Astrocyte (in vitro differentiated cells and primary cell): Measurements from ENCODE around the gene TRAPPC3L. TPM values are rescaled to one million over a fixed set of nuclear protein-coding genes. Genes with fewer than 3 reads are reported as not detected.

Experiments
- DNase-seq: peaks from one replicate; pipeline ENCODE4 v3.0.0-alpha.2; 2010; ENCODE audit warnings: low read depth
- FAIRE-seq: peaks from 2 replicates; lab custom pipeline; 2011; peaks lifted over from hg19 to GRCh38; lab: Jason Lieb, UNC
- H2AFZ ChIP-seq: 2 replicates; pipeline ENCODE4 v1.6.0; 2012; ENCODE audit warnings: low read depth, low read length, inconsistent platforms
- H3K27ac ChIP-seq: 2 replicates; pipeline ENCODE4 v1.5.1; 2011; ENCODE audit warnings: low read depth, low read length, inconsistent platforms
- H3K27me3 ChIP-seq: 2 replicates; pipeline ENCODE4 v1.6.0; 2011; ENCODE audit warnings: low read length, inconsistent platforms; ENCODE audit not compliant: insufficient read depth
- H3K36me3 ChIP-seq: 2 replicates; pipeline ENCODE4 v1.5.1; 2011; ENCODE audit warnings: low read length, inconsistent platforms; ENCODE audit not compliant: insufficient read depth
- H3K4me1 ChIP-seq: 2 replicates; pipeline ENCODE4 v1.5.1; 2011; ENCODE audit warnings: low read length, inconsistent platforms; ENCODE audit not compliant: insufficient read depth
- H3K4me2 ChIP-seq: 2 replicates; pipeline ENCODE4 v1.6.0; 2012; ENCODE audit warnings: low read length, inconsistent platforms
- H3K4me3 ChIP-seq: 2 replicates; pipeline ENCODE4 v1.5.1; 2011; ENCODE audit warnings: low read depth, mild to moderate bottlenecking, low read length, inconsistent platforms; ENCODE audit not compliant: insufficient read depth
- H3K79me2 ChIP-seq: 2 replicates; pipeline ENCODE4 v1.6.0; 2012; ENCODE audit warnings: mild to moderate bottlenecking, low read length, inconsistent platforms; ENCODE audit not compliant: insufficient read depth
- H3K9ac ChIP-seq: 2 replicates; pipeline ENCODE4 v1.6.0; 2012; ENCODE audit warnings: mild to moderate bottlenecking, low read length, inconsistent platforms
- H3K9me3 ChIP-seq: 2 replicates; pipeline ENCODE4 v1.5.1; 2012; ENCODE audit warnings: low read depth, mild to moderate bottlenecking, low read length, inconsistent platforms; ENCODE audit not compliant: insufficient read depth
- H4K20me1 ChIP-seq: 2 replicates; pipeline ENCODE4 v1.6.0; 2012; ENCODE audit warnings: low read length, inconsistent platforms; ENCODE audit not compliant: insufficient read depth
- H3K27ac Mint-ChIP-seq: one replicate; pipeline ENCODE4 v1.8.0; 2021; ENCODE audit warnings: mild to moderate bottlenecking, mixed read lengths; ENCODE audit not compliant: unreplicated experiment
- H3K27me3 Mint-ChIP-seq: one replicate; pipeline ENCODE4 v1.8.0; 2021; ENCODE audit warnings: low read depth, mixed read lengths; ENCODE audit not compliant: unreplicated experiment
- H3K36me3 Mint-ChIP-seq: one replicate; pipeline ENCODE4 v1.8.0; 2021; ENCODE audit warnings: low read depth, mixed read lengths; ENCODE audit not compliant: unreplicated experiment
- H3K4me1 Mint-ChIP-seq: one replicate; pipeline ENCODE4 v1.8.0; 2021; ENCODE audit warnings: low read depth, mixed read lengths; ENCODE audit not compliant: unreplicated experiment
- H3K4me3 Mint-ChIP-seq: one replicate; pipeline ENCODE4 v1.8.0; 2021; ENCODE audit warnings: mild to moderate bottlenecking, moderate library complexity, mixed read lengths; ENCODE audit not compliant: unreplicated experiment
- H3K9me3 Mint-ChIP-seq: one replicate; pipeline ENCODE4 v1.8.0; 2021; ENCODE audit warnings: mild to moderate bottlenecking, mixed read lengths; ENCODE audit not compliant: unreplicated experiment
- EZH2 ChIP-seq: IDR thresholded peaks from 2 replicates; pipeline ENCODE4 v1.6.1; 2012; ENCODE audit warnings: mild to moderate bottlenecking, low read length, inconsistent platforms; ENCODE audit not compliant: insufficient read depth
- total RNA-seq: library from RNA; stranded (reverse); gene quantifications from 2 replicates; pipeline ENCODE4 v1.2.1, GENCODE V29; 2021
- TF ChIP-seq, protein P1 (sequence below): IDR thresholded peaks from 2 replicates; pipeline ENCODE4 v1.5.1; 2011; ENCODE audit warnings: low read depth, mild to moderate bottlenecking, inconsistent platforms, low read length, moderate library complexity; ENCODE audit not compliant: insufficient read depth

The TRAPPC3L gene
- total RNA-seq, 1 donor from 2014 or later, result not detected

DNA sequence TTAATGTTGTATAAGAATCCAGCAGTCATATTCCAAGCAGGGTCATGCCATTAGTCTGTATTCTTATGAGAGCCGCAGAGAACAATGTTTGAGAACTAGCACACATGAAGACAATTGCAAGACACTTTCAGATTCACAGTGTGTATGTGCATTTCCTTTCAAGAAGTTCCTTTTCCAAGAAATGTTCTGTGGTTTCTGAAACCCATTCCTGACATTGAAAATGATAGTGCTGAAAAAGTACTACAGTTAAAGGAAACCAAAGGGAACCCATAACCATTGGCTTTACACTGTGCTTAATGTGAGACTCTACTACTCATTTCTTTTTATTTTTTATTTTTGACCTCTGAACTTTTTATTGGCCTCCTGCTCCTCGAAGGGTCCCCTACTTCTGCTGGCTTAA, 88.6 kb downstream of the TRAPPC3L start:
- Histone ChIP-seq H3K4me3 (no peak overlapping the region), H3K9ac (no peak overlapping the region), H3K27ac (no peak overlapping the region), H3K4me2 (no peak overlapping the region), H3K27me3 (peaks cover 3% of the 10 kb centered on the region), H3K36me3 (no peaks in the 10 kb centered on the region), H3K9me3 (no peaks in the 10 kb centered on the region), H3K79me2 (no peaks in the 10 kb centered on the region), H2AFZ (no peak overlapping the region), H3K4me1 (no peaks in the 10 kb centered on the region), H4K20me1 (no peaks in the 10 kb centered on the region)
- Mint-ChIP-seq H3K36me3 (no peaks in the 10 kb centered on the region), H3K4me1 (peaks cover 2% of the 10 kb centered on the region), H3K27ac (no peak overlapping the region), H3K9me3 (peaks cover 2% of the 10 kb centered on the region), H3K27me3 (peaks cover 31% of the 10 kb centered on the region), H3K4me3 (no peak overlapping the region)
- no peak for DNase-seq
- TF ChIP-seq EZH2, result no peak
- TF ChIP-seq, protein P1, sequence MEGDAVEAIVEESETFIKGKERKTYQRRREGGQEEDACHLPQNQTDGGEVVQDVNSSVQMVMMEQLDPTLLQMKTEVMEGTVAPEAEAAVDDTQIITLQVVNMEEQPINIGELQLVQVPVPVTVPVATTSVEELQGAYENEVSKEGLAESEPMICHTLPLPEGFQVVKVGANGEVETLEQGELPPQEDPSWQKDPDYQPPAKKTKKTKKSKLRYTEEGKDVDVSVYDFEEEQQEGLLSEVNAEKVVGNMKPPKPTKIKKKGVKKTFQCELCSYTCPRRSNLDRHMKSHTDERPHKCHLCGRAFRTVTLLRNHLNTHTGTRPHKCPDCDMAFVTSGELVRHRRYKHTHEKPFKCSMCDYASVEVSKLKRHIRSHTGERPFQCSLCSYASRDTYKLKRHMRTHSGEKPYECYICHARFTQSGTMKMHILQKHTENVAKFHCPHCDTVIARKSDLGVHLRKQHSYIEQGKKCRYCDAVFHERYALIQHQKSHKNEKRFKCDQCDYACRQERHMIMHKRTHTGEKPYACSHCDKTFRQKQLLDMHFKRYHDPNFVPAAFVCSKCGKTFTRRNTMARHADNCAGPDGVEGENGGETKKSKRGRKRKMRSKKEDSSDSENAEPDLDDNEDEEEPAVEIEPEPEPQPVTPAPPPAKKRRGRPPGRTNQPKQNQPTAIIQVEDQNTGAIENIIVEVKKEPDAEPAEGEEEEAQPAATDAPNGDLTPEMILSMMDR, result no peak
- FAIRE-seq, result no peak

DNA sequence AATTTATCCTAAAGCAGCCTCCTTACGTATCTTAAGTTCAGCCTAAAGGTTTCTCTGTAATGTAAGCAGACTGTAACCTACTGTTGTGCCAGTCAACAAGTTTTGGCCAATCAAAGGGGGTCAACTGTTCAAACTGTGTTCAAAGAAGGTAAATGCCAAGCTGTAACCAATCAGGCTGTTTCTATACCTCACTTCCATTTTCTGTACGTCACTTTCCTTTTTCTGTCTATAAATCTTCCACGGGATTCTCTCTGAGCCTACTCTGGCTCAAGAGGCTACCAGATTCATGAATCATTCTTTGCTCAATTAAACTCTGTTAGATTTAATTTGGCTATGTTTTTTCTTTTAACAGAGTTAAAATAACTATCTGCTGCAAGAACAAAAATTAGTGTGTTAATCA, 89.4 kb downstream of the TRAPPC3L start:
- H3K4me3 ChIP-seq, result no peak overlapping the region
- Mint-ChIP-seq H3K36me3 (no peaks in the 10 kb centered on the region), H3K27me3 (peaks cover 23% of the 10 kb centered on the region), H3K4me1 (peaks cover 6% of the 10 kb centered on the region), H3K4me3 (no peak overlapping the region), H3K9me3 (peaks cover 2% of the 10 kb centered on the region), H3K27ac (no peak overlapping the region)
- no peaks in the 10 kb centered on the region for H3K79me2 ChIP-seq
- no peak overlapping the region for H3K27ac ChIP-seq
- H3K27me3 ChIP-seq, result no peaks in the 10 kb centered on the region
- FAIRE-seq (no peak), DNase-seq (no peak)
- H3K9me3 ChIP-seq, result no peaks in the 10 kb centered on the region
- TF ChIP-seq, protein P1, result no peak
- TF ChIP-seq EZH2, result no peak
- H3K36me3 ChIP-seq, result no peaks in the 10 kb centered on the region
- no peak overlapping the region for H3K4me2 ChIP-seq
- H3K9ac ChIP-seq, result no peak overlapping the region
- H3K4me1 ChIP-seq, result no peaks in the 10 kb centered on the region
- H4K20me1 ChIP-seq, result no peaks in the 10 kb centered on the region
- H2AFZ ChIP-seq, result no peak overlapping the region

DNA sequence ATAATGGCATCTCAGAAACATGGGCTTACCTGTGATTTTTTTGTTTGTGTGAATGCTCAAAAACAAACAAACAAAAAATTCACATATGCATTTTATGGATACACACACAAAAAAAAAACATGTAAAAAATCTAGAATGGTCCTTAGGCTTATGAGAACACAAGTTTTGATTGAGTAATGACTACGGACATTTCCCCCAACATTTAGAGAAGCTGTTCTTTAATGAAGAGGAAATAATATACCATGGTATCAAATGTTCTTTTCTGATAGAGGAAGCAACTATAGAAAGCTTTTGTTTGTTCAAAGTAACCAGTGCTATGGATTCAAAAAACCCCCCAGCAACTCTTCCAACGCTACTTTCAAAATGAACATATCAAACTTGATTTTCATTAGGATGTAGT, 93.0 kb downstream of the TRAPPC3L start:
- H3K4me1 ChIP-seq, result peaks cover 6% of the 10 kb centered on the region
- no peak for DNase-seq
- H3K9me3 ChIP-seq, result no peaks in the 10 kb centered on the region
- no peak overlapping the region for H3K4me2 ChIP-seq
- no peaks in the 10 kb centered on the region for H3K36me3 ChIP-seq
- no peaks in the 10 kb centered on the region for H3K79me2 ChIP-seq
- peaks cover 16% of the 10 kb centered on the region for H3K4me1 Mint-ChIP-seq
- H4K20me1 ChIP-seq, result no peaks in the 10 kb centered on the region
- FAIRE-seq, result no peak
- no peak overlapping the region for H3K9ac ChIP-seq
- H3K27ac ChIP-seq, result no peak overlapping the region
- no peak overlapping the region for H3K4me3 ChIP-seq
- no peak overlapping the region for H3K27ac Mint-ChIP-seq
- H3K27me3 Mint-ChIP-seq, result no peaks in the 10 kb centered on the region
- no peak overlapping the region for H2AFZ ChIP-seq
- H3K36me3 Mint-ChIP-seq, result no peaks in the 10 kb centered on the region
- H3K27me3 ChIP-seq, result no peaks in the 10 kb centered on the region
- no peaks in the 10 kb centered on the region for H3K9me3 Mint-ChIP-seq
- TF ChIP-seq, protein P1, result no peak
- TF ChIP-seq EZH2, result no peak
- no peak overlapping the region for H3K4me3 Mint-ChIP-seq
